ENCODE results near the gene COL2A1. TPM values are rescaled to one million over a fixed set of nuclear protein-coding genes. Genes with fewer than 3 reads are reported as not detected.
A peak's percentile ranks its signal among the peaks of the same experiment; 100 is the strongest.

COL2A1 gene
- total and polyA plus RNA-seq, 4 donors = 321 TPM; not detected in 3

- Histone ChIP-seq H3K9ac (ENCODE audit: low read depth in 1 of 2, low read length in 2 of 2) (no peak overlapping the region), H3K4me3 (ENCODE audit: low read depth in 1 of 3, low read length in 3 of 3) (no peak overlapping the region), H3K9me3 (ENCODE audit: control insufficient read depth in 4 of 4, low read length in 3 of 4) (no peaks in the 10 kb centered on the region), H3K27me3 (ENCODE audit: control insufficient read depth in 4 of 4, insufficient read depth in 4 of 4, low read length in 3 of 4) (no peaks in the 10 kb centered on the region), H3K36me3 (ENCODE audit: control insufficient read depth in 4 of 4, insufficient read depth in 3 of 4, low read depth in 1 of 4, low read length in 3 of 4) (peaks cover 0 to 9% (median under 1%) of the 10 kb centered on the region in 4 donors), H3K4me1 (ENCODE audit: control insufficient read depth in 4 of 4, insufficient read depth in 4 of 4, low read length in 3 of 4) (peaks cover 0 to 8% (median 6%) of the 10 kb centered on the region in 4 donors), H3K27ac (ENCODE audit: low read depth in 1 of 2, low read length in 2 of 2) (no peak overlapping the region)
- no peak for DNase-seq (ENCODE audit: low spot score)
- no peak for TF ChIP-seq JUND (IDR thresholded peaks at IDR 0.05)
- peak; percentile 25 for TF ChIP-seq SP1 (IDR thresholded peaks at IDR 0.05)
- no peak for TF ChIP-seq EGR1 (IDR thresholded peaks at IDR 0.05; ENCODE audit: low read depth in 2 of 2)
- TF ChIP-seq, protein P1, sequence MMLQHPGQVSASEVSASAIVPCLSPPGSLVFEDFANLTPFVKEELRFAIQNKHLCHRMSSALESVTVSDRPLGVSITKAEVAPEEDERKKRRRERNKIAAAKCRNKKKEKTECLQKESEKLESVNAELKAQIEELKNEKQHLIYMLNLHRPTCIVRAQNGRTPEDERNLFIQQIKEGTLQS (IDR thresholded peaks at IDR 0.05) = no peak
- peak; percentile 33 to 35 for TF ChIP-seq HNF4A (conservative IDR thresholded peaks at IDR 0.05)
- TF ChIP-seq FOXA1 (IDR thresholded peaks at IDR 0.05) = no peak
- no peak for TF ChIP-seq RXRA (IDR thresholded peaks at IDR 0.05)
- TF ChIP-seq, protein P2, sequence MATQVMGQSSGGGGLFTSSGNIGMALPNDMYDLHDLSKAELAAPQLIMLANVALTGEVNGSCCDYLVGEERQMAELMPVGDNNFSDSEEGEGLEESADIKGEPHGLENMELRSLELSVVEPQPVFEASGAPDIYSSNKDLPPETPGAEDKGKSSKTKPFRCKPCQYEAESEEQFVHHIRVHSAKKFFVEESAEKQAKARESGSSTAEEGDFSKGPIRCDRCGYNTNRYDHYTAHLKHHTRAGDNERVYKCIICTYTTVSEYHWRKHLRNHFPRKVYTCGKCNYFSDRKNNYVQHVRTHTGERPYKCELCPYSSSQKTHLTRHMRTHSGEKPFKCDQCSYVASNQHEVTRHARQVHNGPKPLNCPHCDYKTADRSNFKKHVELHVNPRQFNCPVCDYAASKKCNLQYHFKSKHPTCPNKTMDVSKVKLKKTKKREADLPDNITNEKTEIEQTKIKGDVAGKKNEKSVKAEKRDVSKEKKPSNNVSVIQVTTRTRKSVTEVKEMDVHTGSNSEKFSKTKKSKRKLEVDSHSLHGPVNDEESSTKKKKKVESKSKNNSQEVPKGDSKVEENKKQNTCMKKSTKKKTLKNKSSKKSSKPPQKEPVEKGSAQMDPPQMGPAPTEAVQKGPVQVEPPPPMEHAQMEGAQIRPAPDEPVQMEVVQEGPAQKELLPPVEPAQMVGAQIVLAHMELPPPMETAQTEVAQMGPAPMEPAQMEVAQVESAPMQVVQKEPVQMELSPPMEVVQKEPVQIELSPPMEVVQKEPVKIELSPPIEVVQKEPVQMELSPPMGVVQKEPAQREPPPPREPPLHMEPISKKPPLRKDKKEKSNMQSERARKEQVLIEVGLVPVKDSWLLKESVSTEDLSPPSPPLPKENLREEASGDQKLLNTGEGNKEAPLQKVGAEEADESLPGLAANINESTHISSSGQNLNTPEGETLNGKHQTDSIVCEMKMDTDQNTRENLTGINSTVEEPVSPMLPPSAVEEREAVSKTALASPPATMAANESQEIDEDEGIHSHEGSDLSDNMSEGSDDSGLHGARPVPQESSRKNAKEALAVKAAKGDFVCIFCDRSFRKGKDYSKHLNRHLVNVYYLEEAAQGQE (IDR thresholded peaks at IDR 0.05) = no peak
- TF ChIP-seq YY1 (IDR thresholded peaks at IDR 0.05) = no peak
- no peak for TF ChIP-seq GABPA (IDR thresholded peaks at IDR 0.05 in 1 of 2, conservative IDR thresholded peaks at IDR 0.05 in 1 of 2)
- no peak for TF ChIP-seq NR2F2 (IDR thresholded peaks at IDR 0.05)
- no peak for TF ChIP-seq CTCF (IDR thresholded peaks at IDR 0.05; ENCODE audit: low read depth, low read length, missing input control)
- TF ChIP-seq, protein P3, sequence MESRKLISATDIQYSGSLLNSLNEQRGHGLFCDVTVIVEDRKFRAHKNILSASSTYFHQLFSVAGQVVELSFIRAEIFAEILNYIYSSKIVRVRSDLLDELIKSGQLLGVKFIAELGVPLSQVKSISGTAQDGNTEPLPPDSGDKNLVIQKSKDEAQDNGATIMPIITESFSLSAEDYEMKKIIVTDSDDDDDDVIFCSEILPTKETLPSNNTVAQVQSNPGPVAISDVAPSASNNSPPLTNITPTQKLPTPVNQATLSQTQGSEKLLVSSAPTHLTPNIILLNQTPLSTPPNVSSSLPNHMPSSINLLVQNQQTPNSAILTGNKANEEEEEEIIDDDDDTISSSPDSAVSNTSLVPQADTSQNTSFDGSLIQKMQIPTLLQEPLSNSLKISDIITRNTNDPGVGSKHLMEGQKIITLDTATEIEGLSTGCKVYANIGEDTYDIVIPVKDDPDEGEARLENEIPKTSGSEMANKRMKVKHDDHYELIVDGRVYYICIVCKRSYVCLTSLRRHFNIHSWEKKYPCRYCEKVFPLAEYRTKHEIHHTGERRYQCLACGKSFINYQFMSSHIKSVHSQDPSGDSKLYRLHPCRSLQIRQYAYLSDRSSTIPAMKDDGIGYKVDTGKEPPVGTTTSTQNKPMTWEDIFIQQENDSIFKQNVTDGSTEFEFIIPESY (IDR thresholded peaks at IDR 0.05) = no peak
- TF ChIP-seq RAD21 (IDR thresholded peaks at IDR 0.05) = no peak
- no peak for TF ChIP-seq HNF4G (IDR thresholded peaks at IDR 0.05)
- TF ChIP-seq, protein P4, sequence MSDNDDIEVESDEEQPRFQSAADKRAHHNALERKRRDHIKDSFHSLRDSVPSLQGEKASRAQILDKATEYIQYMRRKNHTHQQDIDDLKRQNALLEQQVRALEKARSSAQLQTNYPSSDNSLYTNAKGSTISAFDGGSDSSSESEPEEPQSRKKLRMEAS (IDR thresholded peaks at IDR 0.05) = no peak
- no peak for TF ChIP-seq TAF1 (conservative IDR thresholded peaks at IDR 0.05)
- WGBS = 68% methylated on average over 3 of the region's 3 CpGs
Measured at GRCh38 chr12:47965581-47965980, 38.7 kb downstream of the COL2A1 start.

Data from liver (tissue), 9 donors.